K562 (cell line): ENCODE measurements around the gene FASTK.

Source experiments
- BCL6 ChIP-seq: fragments of 250-450 bp; sonication (Bioruptor Pico); IDR thresholded peaks from 2 replicates; pipeline ENCODE4 v1.4.0; 2020
- CBX3 ChIP-seq, 2 experiments: IDR thresholded peaks; 1 replicate in 1 of 2; 2 replicates in 1 of 2; pipeline ENCODE4 v1.6.1; 2012; ENCODE audit warnings: inconsistent platforms in 2 of 2, low read length in 2 of 2, borderline replicate concordance in 1 of 2, control low read depth in 1 of 2
- CEBPB ChIP-seq: fragments of 450-650 bp; IDR thresholded peaks from 2 replicates; pipeline ENCODE4 v1.6.1; 2016; ENCODE audit warnings: missing genetic modification characterization, missing compliant biosample characterization
- CTCF ChIP-seq, 3 experiments: IDR thresholded peaks in 2 of 3; conservative IDR thresholded peaks in 1 of 3; 2 replicates each; pipeline ENCODE4 v1.5.1; 2011 to 2012; ENCODE audit warnings: low read length in 3 of 3, mild to moderate bottlenecking in 3 of 3, control low read depth in 2 of 3, improper control_type of control experiment in 1 of 3, inconsistent platforms in 1 of 3, low read depth in 1 of 3, mixed read lengths in 1 of 3, moderate library complexity in 1 of 3; ENCODE audit not compliant: insufficient read depth in 2 of 3
- EZH2 ChIP-seq: IDR thresholded peaks from 2 replicates; pipeline ENCODE4 v1.6.1; 2012; ENCODE audit warnings: low read depth, mild to moderate bottlenecking, inconsistent platforms, low read length, borderline replicate concordance
- NRF1 ChIP-seq, 2 experiments: fragments of 450-650 bp; IDR thresholded peaks in 1 of 2; conservative IDR thresholded peaks in 1 of 2; 2 replicates each; pipeline ENCODE4 v1.6.1; 2014; ENCODE audit warnings: mild to moderate bottlenecking in 2 of 2
- POLR2A ChIP-seq: fragments of 450-650 bp; conservative IDR thresholded peaks from 2 replicates; pipeline ENCODE4 v1.6.1; 2016
- POLR2AphosphoS5 ChIP-seq: IDR thresholded peaks from 2 replicates; pipeline ENCODE4 v1.6.1; 2011; ENCODE audit warnings: mild to moderate bottlenecking, low read depth, low read length, moderate library complexity; ENCODE audit not compliant: control insufficient read depth, insufficient read depth
- RB1 ChIP-seq: fragments of 450-650 bp; IDR thresholded peaks from 2 replicates; pipeline ENCODE4 v1.6.1; 2017; ENCODE audit warnings: low read depth, mild to moderate bottlenecking
- RCOR1 ChIP-seq, 2 experiments: IDR thresholded peaks; 2 replicates each; pipeline ENCODE4 v1.6.1; 2012; ENCODE audit warnings: low read depth in 2 of 2, low read length in 2 of 2, borderline replicate concordance in 1 of 2, improper control_type of control experiment in 1 of 2
- ZNF165 ChIP-seq: fragments of 250-450 bp; sonication (Bioruptor Pico); IDR thresholded peaks from 2 replicates; pipeline ENCODE4 v1.4.0; 2020; ENCODE audit warnings: borderline replicate concordance
- ZNF311 ChIP-seq: fragments of 250-450 bp; sonication (Bioruptor Pico); IDR thresholded peaks from 2 replicates; pipeline ENCODE4 v1.4.0; 2020; ENCODE audit warnings: mild to moderate bottlenecking, moderate library complexity
- TF ChIP-seq, protein P1 (sequence below), 3 experiments: fragments of 200-800 bp in 1 of 3; sonication (Bioruptor generic) in 1 of 3; sonication (generic) in 1 of 3; formaldehyde crosslinking in 1 of 3; IDR thresholded peaks; 2 replicates each; pipeline versions ENCODE4 v1.6.1 to v1.8.0; 2016 to 2022; ENCODE audit warnings: mild to moderate bottlenecking in 2 of 3, missing compliant biosample characterization in 2 of 3, missing genetic modification characterization in 2 of 3, missing genetic modification reagents in 1 of 3

- TF ChIP-seq NRF1 (conservative IDR thresholded peaks at IDR 0.05 in 1 of 2, IDR thresholded peaks at IDR 0.05 in 1 of 2) (no peak), RCOR1 (IDR thresholded peaks at IDR 0.05; ENCODE audit: borderline replicate concordance in 1 of 2, low read depth in 2 of 2, low read length in 2 of 2) (no peak), CTCF (IDR thresholded peaks at IDR 0.05 in 2 of 3, conservative IDR thresholded peaks at IDR 0.05 in 1 of 3; ENCODE audit: insufficient read depth in 2 of 3, low read depth in 1 of 3, low read length in 3 of 3) (peak; percentile 33 to 59 (median 51); a peak in 4 of 6 replicates), RB1 (no peak), BCL6 (no peak), CBX3 (IDR thresholded peaks at IDR 0.05; ENCODE audit: borderline replicate concordance in 1 of 2, low read length in 2 of 2) (peak in 1 of 2 experiments; percentile 3; a peak in 1 of 3 replicates), POLR2AphosphoS5 (no peak), CEBPB (tag) (no peak), ZNF311 (CRISPR knock-in tag) (no peak), POLR2A (no peak), EZH2 (no peak), ZNF165 (no peak)
- TF ChIP-seq, protein P1, sequence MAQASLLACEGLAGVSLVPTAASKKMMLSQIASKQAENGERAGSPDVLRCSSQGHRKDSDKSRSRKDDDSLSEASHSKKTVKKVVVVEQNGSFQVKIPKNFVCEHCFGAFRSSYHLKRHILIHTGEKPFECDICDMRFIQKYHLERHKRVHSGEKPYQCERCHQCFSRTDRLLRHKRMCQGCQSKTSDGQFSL (CRISPR knock-in tag; IDR thresholded peaks at IDR 0.05) = no peak
- TF ChIP-seq, protein P1 (tag; IDR thresholded peaks at IDR 0.05) = no peak
Measured at GRCh38 chr7:151056666-151057505, 23.7 kb downstream of the FASTK start.
